GM12878 (cell line): ENCODE results near the gene SPATA12. TPM values are rescaled to one million over a fixed set of nuclear protein-coding genes. Genes with fewer than 3 reads are reported as not detected.

Experiments used
- ATAC-seq: fragments of 200-7000 bp; cut with Tn5 transposase; 3 replicates; pipeline ENCODE4 v1.9.1; 2020; ENCODE audit warnings: mild to moderate bottlenecking, moderate library complexity
- BruUV-seq: library from RNA; stranded (reverse); fragments of 400-500 nt; replicated peaks from 2 replicates; lab custom pipeline; 2021; lab: Mats Ljungman, UMichigan
- CTCF ChIA-PET: fragments of 300-600 bp; sonication (Branson Sonifier 250); formaldehyde crosslinking; extraction: SDS; loops from one replicate; lab custom pipeline; 2021; ENCODE audit warnings: inconsistent platforms; lab: Yijun Ruan, JAX
- POLR2A ChIA-PET: fragments of 350-600 bp; formaldehyde crosslinking; extraction: SDS; loops from one replicate; lab custom pipeline; 2021; ENCODE audit warnings: inconsistent platforms; lab: Charles Lee
- RAD21 ChIA-PET: fragments of 300-600 bp; sonication (Branson Sonifier 250); formaldehyde crosslinking; loops from one replicate; lab custom pipeline; 2023; ENCODE audit warnings: antibody characterized with exemption; ENCODE audit not compliant: unreplicated experiment; lab: Charles Lee
- SMC1A ChIA-PET: fragments of 300-600 bp; sonication (Branson Sonifier 250); formaldehyde crosslinking; loops from one replicate; lab custom pipeline; 2023; ENCODE audit not compliant: unreplicated experiment, uncharacterized antibody; lab: Charles Lee
- DNase-seq: peaks from one replicate; pipeline ENCODE4 v3.0.0-alpha.2; 2011; ENCODE audit warnings: low read depth, low spot score
- FAIRE-seq: peaks from 3 replicates; lab custom pipeline; 2011; peaks lifted over from hg19 to GRCh38; lab: Jason Lieb, UNC
- H2AFZ ChIP-seq: 2 replicates; pipeline ENCODE4 v1.6.0; 2011; ENCODE audit warnings: low read depth, low read length, control low read depth; ENCODE audit not compliant: control insufficient read depth
- H3K27ac ChIP-seq: 2 replicates; pipeline ENCODE4 v1.5.1; 2011; ENCODE audit warnings: control low read depth; ENCODE audit not compliant: control insufficient read depth, insufficient read depth
- H3K27me3 ChIP-seq, 2 experiments: replicated peaks in 1 of 2; 2 replicates each; pipeline versions ENCODE4 v1.6.0 to v1.6.1; 2011; ENCODE audit warnings: low read length in 1 of 2; ENCODE audit not compliant: control insufficient read depth in 2 of 2, insufficient read depth in 2 of 2
- H3K36me3 ChIP-seq, 2 experiments: 2 replicates each; pipeline ENCODE4 v1.5.1; 2011; ENCODE audit warnings: low read length in 1 of 2; ENCODE audit not compliant: control insufficient read depth in 2 of 2, insufficient read depth in 2 of 2
- H3K4me1 ChIP-seq: 2 replicates; pipeline ENCODE4 v1.6.1; 2011; ENCODE audit warnings: mild to moderate bottlenecking, low read length, moderate library complexity, mixed read lengths; ENCODE audit not compliant: control insufficient read depth, insufficient read depth
- H3K4me2 ChIP-seq: 2 replicates; pipeline ENCODE4 v1.6.0; 2011; ENCODE audit warnings: control low read depth; ENCODE audit not compliant: control insufficient read depth, insufficient read depth
- H3K4me3 ChIP-seq: fragments of 200-600 bp; sonication (generic); 2 replicates; pipeline ENCODE4 v1.5.1; 2016
- H3K79me2 ChIP-seq: 2 replicates; pipeline ENCODE4 v1.6.0; 2011; ENCODE audit warnings: low read length; ENCODE audit not compliant: control insufficient read depth, insufficient read depth
- H3K9ac ChIP-seq: 2 replicates; pipeline ENCODE4 v1.8.0; 2011; ENCODE audit warnings: low read length, control low read depth, mixed read lengths; ENCODE audit not compliant: control insufficient read depth, insufficient read depth
- H3K9me3 ChIP-seq: replicated peaks from 3 replicates; pipeline ENCODE4 v1.5.1; 2011; ENCODE audit warnings: mild to moderate bottlenecking, low read length; ENCODE audit not compliant: control insufficient read depth, insufficient read depth
- H4K20me1 ChIP-seq: 2 replicates; pipeline ENCODE4 v1.6.0; 2011; ENCODE audit not compliant: control insufficient read depth, insufficient read depth
- NFIC ChIP-seq: IDR thresholded peaks from 2 replicates; pipeline ENCODE4 v1.6.1; 2012; ENCODE audit warnings: low read depth, mild to moderate bottlenecking, inconsistent platforms, low read length, moderate library complexity
- PRDM15 ChIP-seq: fragments of 450-650 bp; formaldehyde crosslinking; IDR thresholded peaks from 2 replicates; pipeline ENCODE4 v1.4.0; 2020; ENCODE audit warnings: mild to moderate bottlenecking, moderate library complexity
- RFX5 ChIP-seq: IDR thresholded peaks from 2 replicates; pipeline ENCODE4 v1.6.1; 2011; ENCODE audit warnings: low read depth, low read length, improper control_type of control experiment
- SMAD1 ChIP-seq: fragments of 450-650 bp; IDR thresholded peaks from 2 replicates; pipeline ENCODE4 v1.6.1; 2018; ENCODE audit warnings: mild to moderate bottlenecking, low read depth; ENCODE audit not compliant: partially characterized antibody
- SUPT20H ChIP-seq: IDR thresholded peaks from 2 replicates; pipeline ENCODE4 v1.6.1; 2011; ENCODE audit warnings: low read depth, mild to moderate bottlenecking, low read length, moderate library complexity, borderline replicate concordance; ENCODE audit not compliant: control insufficient read depth
- in situ Hi-C: fragments of 300-500 bp; cut with MboI; formaldehyde crosslinking; loops from 9 replicates; pipeline ENCODE4 v1.14.3; 2018; ENCODE audit warnings: mixed read lengths
- intact Hi-C: fragments of 100-400 bp; cut with micrococcal nuclease; formaldehyde crosslinking; loops from one replicate; pipeline ENCODE4 v1.14.2; 2022; ENCODE audit not compliant: unreplicated experiment
- polyA plus RNA-seq, 11 experiments: library from polyadenylated mRNA; depleted of rRNA in 4 of 11; unstranded in 6 of 11; stranded (reverse) in 5 of 11; fragments of >200 nt; fragmentation: Nextera tagmentation in 4 of 11; fragmentation: Illumina TruSeq in 1 of 11; extraction: Ambion mirVana in 4 of 11; extraction: Trizol in 1 of 11; gene quantifications; 1 replicate in 1 of 11; 2 replicates in 10 of 11; pipeline versions ENCODE4 v1.2.1 to v1.2.3, GENCODE V29; 2011 to 2016; ENCODE audit warnings: inconsistent platforms in 2 of 11, missing spikeins in 2 of 11, low read depth in 1 of 11
- total RNA-seq, 4 experiments: library from RNA; depleted of rRNA in 3 of 4; stranded (reverse); fragments of >200 nt in 3 of 4; fragmentation: Illumina TruSeq in 1 of 4; extraction: Trizol in 1 of 4; gene quantifications; 2 replicates each; pipeline versions ENCODE4 v1.2.1 to v1.2.3, GENCODE V29; 2013 to 2021

The SPATA12 gene
- total and polyA plus RNA-seq, 10 of the 15 experiments (the other 5 are each of a cell fraction or from before 2014, with no cell fraction given), result 0.03 to 0.69 (median 0.37) TPM

GRCh38 chr3:57018246-57018645, 42.2 kb upstream of the SPATA12 start:
- ChIA-PET SMC1A (interaction anchor here (0.7 to 2.3 kb wide), 8 partner anchors 12 to 317 kb away, joined by 3 to 8 read pairs (median 3); no protein-coding TSS in a partner anchor), CTCF (interaction anchor here (1.1 to 3.0 kb wide), 6 partner anchors 21 to 76 kb away, joined by 3 to 11 read pairs (median 4); no protein-coding TSS in a partner anchor), POLR2A (interaction anchor here (0.7 to 1.0 kb wide), 2 partner anchors 29 to 155 kb away, joined by 3 to 5 read pairs; no protein-coding TSS in a partner anchor), RAD21 (interaction anchor here (0.7 to 1.1 kb wide), 2 partner anchors 50 to 215 kb away, joined by 3 to 4 read pairs; no protein-coding TSS in a partner anchor)
- Histone ChIP-seq H3K4me2 (no peak overlapping the region), H4K20me1 (no peaks in the 10 kb centered on the region), H3K4me1 (peaks cover 26% of the 10 kb centered on the region), H2AFZ (no peak overlapping the region), H3K4me3 (no peak overlapping the region), H3K79me2 (no peaks in the 10 kb centered on the region), H3K9ac (no peak overlapping the region), H3K9me3 (no peaks in the 10 kb centered on the region), H3K36me3 (no peaks in the 10 kb centered on the region), H3K27me3 (no peaks in the 10 kb centered on the region), H3K27ac (no peak overlapping the region)
- intact Hi-C loops (no loop called here), in situ Hi-C loops (no loop called here)
- ATAC-seq (no peak), FAIRE-seq (no peak), DNase-seq (no peak)
- no TSS peak for BruUV-seq
- no peak; the same call in 1 of the 2 replicates for TF ChIP-seq NFIC
- no peak for TF ChIP-seq SUPT20H
- TF ChIP-seq SMAD1, result no peak
- no peak for TF ChIP-seq RFX5
- no peak for TF ChIP-seq PRDM15
